ENCODE data around the gene IFT20.

Gene IFT20, protein sequence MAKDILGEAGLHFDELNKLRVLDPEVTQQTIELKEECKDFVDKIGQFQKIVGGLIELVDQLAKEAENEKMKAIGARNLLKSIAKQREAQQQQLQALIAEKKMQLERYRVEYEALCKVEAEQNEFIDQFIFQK

DNA sequence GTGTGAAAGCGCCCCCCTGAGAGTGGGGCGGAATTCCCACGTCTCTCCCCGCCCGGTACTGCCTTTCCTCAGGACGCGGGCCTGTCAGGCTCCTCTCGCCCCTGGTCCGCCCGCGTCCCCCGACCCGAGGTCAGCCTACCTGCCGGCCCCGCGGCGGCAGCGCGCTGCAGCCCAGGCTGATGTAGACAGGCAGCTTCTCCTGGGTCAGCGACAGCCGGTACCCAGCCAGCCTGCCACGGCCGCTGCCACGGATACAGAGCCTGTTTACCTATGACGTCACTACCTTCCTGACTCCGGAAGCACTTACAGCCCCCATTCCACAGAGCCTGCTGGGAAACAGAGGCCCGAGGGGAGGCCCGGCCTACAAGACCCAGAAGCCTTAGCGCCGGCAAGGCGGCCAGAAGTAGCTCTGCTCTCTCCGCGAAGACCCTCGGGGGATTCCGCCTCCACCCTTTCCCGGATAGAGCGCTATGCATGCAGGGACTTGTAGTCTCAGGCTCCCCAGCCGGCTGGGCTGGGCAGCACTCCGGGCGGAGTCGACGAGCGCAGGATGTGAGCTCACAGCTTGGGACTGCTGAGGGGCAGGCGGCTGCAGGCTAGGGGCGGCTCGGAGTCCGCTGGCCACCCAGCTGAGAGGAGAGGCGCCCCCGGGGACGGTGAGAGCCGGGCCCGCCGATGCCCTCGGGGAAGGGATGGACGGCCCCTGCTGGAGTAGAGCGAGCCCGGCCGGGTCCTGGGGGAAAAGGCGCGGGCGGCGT is at the start of gene IFT20, which contains the start of gene TNFAIP1:
TSS of gene IFT20 (minus strand) at position 272 of the 758 bp plus-strand sequence. CDS start 3,487 bp downstream, outside the sequence.
TSS of gene TNFAIP1 (plus strand) at position 561 of the 758 bp plus-strand sequence. CDS start 3,761 bp downstream, outside the sequence.
- DNase-seq: peak; percentile 100

DNA sequence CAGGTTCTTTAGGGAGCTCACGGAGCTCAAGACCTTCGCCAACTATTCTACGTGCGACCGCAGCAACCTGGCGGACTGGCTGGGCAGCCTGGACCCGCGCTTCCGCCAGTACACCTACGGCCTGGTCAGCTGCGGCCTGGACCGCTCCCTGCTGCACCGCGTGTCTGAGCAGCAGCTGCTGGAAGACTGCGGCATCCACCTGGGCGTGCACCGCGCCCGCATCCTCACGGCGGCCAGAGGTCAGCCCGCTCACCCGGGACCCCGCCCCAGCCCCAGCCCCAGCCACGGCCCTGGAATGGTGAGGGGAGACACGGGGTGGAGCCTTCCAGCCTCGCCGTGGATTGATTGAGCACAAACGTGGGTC is 49.7 kb upstream of the IFT20 start:
- no peak for DNase-seq

DNA sequence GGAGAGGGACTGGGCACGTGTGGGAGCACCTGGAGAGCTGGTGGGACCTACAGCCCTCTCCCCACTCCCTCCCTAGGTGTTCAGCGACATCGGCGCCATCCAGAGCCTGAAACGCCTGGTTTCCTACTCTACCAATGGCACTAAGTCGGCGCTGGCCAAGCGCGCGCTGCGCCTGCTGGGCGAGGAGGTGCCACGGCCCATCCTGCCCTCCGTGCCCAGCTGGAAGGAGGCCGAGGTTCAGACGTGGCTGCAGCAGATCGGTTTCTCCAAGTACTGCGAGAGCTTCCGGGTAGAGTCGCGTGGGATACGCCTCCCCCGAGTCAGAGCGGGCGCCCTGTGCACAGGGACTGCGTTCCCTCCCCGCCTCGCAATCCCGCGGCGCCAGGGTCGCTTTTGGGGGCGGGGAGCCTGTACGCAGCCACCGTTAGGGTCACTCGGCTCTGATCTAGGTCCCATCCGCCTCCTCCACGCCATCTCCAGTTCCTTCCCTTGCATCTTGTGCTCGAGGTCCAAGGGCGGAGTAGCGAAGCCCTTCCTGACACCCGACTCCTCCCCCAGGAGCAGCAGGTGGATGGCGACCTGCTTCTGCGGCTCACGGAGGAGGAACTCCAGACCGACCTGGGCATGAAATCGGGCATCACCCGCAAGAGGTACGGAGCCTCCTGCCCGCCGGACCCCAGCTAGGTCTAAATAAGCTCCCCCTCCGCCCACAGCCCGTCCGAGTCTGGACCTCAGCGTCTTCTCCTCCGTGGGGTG is 49.2 kb upstream of the IFT20 start:
- DNase-seq: no peak

DNA sequence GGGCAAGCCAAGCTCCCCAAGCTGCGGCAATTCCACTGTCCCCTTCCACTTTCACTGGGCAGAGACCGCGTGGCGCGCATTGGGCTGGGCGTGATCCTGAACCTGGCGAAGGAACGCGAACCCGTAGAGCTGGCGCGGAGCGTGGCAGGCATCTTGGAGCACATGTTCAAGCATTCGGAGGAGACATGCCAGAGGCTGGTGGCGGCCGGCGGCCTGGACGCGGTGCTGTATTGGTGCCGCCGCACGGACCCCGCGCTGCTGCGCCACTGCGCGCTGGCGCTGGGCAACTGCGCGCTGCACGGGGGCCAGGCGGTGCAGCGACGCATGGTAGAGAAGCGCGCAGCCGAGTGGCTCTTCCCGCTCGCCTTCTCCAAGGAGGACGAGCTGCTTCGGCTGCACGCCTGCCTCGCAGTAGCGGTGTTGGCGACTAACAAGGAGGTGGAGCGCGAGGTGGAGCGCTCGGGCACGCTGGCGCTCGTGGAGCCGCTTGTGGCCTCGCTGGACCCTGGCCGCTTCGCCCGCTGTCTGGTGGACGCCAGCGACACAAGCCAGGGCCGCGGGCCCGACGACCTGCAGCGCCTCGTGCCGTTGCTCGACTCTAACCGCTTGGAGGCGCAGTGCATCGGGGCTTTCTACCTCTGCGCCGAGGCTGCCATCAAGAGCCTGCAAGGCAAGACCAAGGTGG is 46.0 kb upstream of the IFT20 start:
- no peak for DNase-seq

DNA sequence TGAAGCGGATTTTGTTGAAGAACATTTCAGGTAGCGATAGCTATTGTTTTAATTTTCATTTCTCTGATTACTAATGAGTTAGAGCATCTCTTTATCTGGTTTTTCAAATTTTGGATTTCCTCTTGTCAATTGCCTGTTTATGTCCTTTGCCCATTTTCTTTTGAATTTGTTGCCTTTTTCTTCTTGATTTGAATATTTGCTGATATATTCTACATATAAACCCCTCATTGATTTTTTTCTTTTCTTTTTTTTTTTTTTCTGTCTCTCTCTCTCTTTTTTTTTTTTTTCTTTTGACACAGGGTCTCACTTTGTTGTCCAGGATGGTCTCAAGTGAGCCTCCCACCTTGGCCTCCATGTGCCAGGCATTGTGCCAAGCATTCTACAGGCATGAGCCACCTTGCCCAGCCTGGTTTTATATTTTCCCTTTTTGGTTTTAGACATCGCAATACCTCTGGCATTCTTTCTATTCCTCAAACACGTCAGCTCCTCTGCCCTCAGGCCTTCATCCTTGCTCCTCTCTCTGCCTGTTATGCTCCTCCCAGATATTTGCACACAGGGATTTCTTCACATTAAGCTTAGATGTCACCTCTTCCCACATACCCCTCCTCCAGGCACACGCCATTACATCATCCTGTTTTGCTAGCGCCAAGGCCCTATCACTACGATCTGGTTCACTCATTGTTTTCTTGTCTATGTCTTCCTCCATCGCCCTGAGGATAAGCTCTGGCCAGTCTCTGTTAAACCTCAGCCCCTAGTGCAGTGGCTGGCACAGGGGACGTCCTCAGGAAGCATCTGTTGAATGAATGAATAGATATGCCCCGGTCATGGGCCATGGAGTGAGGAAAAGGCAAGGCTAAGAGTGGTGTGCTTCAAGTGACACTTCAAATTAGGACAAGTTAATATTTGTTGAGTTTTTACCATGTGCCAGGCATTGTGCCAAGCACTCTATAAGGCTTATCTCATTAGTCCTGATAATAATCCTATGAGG is 44.8 kb upstream of the IFT20 start:
- DNase-seq: peak; percentile 35

DNA sequence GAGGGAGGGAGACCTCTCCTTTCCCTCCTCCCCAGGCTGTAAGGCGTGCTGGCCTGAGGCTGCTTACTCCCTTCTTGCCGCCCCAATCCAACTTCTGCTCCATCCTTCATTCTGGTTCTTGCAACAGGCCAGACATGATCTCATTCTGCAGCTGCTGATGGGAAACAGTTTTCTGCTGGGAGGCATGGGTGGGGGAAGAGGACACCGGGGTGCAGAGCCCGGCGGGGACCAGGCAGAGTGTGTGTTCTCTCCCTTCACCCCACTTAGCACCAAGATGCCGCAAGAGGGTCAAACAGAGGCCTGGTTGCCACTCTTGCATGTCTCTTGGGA is 37.6 kb upstream of the IFT20 start:
- DNase-seq: no peak

DNA sequence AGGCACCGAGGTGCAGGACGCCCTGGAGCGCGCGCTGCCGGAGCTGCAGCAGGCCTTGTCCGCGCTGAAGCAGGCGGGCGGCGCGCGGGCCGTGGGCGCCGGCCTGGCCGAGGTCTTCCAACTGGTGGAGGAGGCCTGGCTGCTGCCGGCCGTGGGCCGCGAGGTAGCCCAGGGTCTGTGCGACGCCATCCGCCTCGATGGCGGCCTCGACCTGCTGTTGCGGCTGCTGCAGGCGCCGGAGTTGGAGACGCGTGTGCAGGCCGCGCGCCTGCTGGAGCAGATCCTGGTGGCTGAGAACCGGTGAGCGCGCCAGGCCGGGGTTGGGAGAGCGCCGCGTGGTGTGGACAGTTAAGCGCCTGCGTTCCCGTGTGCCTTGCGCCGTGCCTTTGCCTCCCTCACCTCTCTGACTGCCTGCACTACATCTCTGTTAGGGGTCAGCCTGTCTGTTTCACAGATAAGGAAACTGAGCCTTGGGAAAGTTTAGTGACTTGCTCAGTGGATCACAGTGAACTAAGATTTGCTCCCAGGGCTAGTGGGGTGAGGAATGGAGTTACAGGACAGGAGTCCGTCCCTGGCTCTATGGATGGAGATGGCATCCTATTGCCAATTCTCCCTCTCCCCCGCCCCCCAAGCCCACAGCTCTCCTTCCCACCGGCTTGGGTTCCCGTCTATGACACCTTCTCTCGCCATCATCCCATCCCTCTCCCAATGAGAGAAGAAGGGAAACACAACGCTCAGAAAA is 37.1 kb upstream of the IFT20 start:
- DNase-seq: peak; percentile 34

DNA sequence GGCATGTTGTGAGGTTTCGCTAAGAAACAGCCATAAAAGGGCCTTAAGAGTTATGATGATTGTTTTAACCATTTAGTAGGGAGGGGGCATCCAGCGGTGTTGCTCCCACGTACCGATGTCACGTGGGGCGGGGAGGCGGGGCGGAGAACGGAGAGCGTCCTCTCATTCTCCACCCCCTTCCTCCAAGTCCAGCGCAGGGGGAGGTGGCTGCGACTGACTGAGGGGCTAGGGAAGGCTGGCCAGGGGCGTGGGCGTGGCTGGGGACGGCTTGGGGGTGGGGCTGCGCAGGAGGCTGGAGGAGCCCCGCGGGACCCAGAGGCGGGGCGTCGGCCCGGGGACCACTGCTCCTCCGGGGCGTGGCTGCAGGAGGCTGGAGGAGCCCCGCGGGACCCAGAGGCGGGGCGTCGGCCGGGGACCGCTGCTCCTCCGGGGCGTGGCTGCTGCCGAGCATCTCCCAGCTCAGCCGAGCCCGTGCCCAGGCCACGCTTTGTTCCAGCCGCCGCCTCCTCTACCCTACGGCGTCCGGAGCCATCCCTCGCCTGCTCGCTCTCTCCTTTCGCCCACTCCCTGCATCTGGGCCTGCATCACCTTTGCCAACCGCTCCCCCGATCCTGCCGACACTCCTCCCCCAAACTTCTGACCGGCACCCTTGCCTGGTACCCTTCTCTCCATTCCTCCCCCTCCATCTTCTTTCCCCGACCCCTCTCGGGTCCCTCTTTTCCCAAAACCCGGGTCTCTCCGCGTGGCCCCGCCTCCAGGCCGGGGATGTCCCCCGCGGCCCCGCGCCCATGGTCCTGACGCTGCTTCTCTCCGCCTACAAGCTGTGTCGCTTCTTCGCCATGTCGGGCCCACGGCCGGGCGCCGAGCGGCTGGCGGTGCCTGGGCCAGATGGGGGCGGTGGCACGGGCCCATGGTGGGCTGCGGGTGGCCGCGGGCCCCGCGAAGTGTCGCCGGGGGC is 36.3 kb upstream of the IFT20 start, which contains the start of gene SARM1:
TSS of gene SARM1 (plus strand) at position 450 of the 958 bp plus-strand sequence. CDS start at position 789, 339 bp downstream.
- DNase-seq: peak; percentile 92

DNA sequence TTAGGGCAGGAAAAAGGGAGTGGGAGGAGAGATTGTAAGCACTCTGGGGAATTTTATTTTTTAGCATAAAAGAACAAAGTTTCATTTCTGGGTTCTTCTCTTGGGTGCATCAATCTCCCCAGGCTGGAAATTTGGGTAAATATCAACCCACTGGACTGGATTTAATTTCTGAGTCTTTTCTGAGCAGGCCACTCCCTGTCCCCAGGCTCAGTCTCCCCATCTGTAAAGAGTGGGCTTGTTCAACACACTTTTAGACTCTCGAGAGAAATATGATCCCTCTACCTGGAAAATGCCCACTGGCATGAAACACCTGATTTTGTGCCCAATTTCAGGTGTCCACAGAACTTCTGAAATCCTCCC is 35.5 kb upstream of the IFT20 start:
- DNase-seq: no peak

DNA sequence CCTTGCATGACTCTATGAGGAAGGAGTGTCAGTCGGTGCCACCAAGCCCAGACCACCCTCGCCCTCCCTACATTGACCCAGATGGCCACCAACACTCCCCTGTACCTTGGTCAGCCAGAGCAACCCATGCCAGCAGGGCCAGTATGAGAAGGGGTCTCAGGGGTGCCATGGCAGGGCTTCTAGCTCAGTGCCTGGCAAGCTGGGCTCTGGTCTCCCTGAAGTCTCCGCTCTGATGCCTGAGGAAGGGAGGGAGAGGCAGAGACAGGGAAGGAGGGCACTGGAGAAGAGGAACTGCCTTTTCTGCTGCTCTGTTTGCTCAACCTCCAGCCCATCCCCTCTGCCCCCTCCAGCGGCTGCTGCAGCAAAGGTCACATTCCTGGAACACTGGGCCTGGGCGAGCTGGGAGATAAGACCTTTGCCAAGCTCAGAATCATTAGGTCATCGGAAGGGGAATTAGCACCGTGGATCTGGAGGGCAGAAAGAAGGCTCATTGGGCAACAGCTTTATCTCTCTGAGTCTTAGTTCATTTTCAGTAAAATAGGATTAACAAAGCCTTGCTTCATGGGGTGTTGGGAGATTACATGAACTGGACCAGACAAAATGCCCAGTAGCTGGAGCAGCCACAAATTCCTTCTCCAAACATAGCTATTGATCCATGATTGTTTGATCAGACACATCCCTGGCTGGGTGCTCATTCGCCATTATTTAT is 34.9 kb upstream of the IFT20 start, which contains the start of gene VTN:
TSS of gene VTN (minus strand) at position 273 of the 709 bp plus-strand sequence. CDS start at position 169, 104 bp downstream.
- DNase-seq: no peak

DNA sequence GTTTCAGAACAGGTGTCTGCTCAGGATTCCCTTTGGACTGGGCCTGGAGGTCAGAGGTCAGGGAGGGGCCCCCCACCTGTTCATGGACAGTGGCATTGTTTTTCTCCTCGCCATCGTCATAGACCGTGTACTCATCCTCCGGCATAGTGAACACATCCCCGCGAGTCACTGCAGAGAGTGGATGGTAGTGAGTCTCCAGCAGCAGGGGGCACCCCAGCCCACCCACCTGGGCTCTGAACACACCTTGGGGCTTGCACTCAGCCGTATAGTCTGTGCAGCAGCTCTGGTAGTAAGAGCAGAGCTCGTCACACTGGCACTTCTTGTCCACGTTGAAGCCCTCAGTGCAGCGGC is 34.4 kb upstream of the IFT20 start:
- no peak for DNase-seq

DNA sequence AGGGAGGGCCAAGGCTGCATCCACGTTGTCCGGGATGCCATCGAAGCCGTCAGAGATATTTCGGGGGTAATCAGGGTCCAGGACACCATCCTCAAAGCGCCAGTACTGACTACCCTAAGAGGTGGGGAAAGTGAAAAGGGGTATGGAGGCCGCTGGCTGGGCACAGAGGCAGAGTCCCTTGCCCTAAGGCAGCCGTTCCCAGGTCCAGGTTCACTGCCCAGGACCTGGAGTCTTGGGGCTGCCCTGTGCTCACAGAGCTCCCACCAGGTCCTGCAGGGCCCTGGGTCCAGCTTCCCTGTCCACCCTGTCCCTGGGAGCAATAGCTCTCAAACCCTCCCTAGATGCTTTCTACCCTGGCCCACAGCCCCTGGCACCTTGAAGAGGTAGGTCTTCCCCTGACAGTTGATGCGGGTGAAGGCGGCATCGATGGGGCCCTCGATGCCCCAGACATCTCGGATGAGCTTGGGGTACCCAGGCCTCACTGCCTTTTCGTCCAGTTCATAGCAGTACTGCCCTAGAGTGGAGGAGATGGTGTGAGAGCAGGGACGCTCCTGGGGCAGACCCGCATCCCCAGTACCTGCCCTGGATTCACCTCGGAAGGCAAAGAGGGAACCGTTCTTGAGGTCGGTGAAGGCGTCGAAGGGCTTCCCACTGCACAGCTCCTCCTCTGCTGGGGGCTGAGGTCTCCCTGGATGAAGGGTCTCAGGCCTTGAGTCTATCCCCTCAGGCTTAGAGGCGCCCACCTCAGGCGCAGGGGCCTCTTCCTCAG is 33.8 kb upstream of the IFT20 start:
- DNase-seq: no peak

DNA sequence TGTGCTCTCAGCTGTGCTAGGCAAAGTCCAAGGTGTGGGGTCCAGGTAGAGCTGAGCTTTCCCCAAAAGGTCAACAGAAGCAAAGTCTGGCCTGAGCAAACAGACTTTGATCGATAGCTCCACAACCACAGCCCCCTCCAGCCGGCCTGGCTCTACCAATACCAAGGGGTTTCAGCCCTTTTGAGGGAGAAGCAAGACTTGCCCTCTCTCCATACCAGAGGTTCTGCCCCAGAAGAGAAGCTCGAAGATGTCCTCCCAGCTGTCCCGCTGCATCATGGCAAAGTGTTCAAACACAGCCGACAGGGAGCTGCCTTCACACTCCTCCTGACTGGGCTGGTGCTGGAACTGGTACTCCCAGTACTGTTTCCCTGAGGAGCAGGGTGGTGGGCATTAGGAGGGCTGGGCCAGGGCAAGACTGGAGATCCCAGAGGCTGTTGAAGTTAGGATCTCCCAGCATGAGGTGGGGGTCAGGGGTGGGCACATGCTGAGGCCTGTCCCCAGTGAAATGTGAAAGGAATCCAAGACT is 33.1 kb upstream of the IFT20 start:
- no peak for DNase-seq

DNA sequence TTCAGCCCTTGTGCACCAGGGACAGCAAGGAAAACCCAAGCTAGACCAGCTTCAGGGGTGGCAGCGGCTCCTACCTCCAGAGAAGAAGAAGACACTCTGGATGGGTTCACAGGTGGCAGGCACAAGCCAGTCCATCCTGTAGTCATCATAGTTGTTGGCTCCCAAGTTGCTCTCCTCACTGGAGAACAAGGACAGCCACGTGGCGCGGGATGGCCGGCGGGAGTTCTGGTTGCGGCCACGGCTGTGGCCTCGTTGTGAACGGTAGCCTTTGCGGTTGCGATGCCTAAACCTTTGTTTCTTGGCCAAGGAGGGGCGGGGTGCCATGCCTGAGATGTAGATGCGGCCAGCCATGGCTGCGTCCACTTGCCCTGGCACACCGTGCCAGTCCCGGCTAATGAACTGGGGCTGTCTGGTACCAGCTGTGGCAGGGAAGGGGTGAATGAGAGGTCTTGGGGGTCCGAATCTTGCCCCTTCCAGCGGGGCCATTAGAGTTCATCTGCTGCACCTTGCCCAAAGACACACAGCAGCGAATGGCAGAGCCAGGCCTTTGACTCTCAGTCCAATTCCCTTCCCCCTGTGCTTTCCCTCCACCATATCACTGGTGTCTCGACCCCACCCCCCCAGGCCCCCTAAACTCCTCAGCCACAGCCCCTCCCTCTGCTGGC is 32.5 kb upstream of the IFT20 start:
- DNase-seq: no peak

DNA sequence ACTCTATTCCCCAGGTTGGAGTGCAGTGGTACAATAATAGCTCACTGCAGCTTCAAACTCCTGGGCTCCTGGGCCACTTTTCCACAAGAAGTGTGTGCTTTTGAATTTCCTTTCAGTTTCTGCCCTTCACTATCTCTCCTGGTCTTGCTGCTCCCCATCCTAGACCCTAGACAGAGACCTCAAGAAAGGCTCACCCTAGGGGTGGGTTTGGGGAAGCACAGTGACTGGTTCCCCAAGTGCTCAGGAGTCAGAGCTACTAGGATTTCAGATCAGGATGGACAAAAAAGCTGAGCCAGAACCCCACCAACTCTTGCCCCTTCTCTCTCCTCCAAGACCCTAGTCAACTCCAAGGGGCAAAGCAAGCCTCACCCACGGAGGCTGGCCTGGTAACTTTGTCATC is 31.3 kb upstream of the IFT20 start:
- DNase-seq: no peak

DNA sequence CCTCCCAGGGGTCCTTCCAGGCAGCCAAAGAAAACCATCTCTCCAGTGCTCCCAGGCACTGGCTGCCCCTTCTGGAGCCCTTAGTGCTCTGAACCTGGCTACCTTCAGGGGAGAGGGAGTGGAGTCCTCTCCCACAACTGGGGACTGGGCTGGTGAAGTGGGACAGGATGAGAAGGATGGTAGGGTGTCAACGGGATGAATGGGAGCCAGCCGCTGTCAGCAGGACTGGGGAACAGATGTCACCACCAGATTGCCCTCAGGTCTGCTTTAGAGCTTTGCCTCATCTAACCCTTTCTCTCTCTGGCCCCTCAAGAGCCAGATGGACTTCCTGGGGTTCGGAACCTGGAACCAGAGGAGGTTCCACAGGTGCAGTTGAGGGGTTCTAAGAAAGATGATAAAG is 30.2 kb upstream of the IFT20 start:
- no peak for DNase-seq

DNA sequence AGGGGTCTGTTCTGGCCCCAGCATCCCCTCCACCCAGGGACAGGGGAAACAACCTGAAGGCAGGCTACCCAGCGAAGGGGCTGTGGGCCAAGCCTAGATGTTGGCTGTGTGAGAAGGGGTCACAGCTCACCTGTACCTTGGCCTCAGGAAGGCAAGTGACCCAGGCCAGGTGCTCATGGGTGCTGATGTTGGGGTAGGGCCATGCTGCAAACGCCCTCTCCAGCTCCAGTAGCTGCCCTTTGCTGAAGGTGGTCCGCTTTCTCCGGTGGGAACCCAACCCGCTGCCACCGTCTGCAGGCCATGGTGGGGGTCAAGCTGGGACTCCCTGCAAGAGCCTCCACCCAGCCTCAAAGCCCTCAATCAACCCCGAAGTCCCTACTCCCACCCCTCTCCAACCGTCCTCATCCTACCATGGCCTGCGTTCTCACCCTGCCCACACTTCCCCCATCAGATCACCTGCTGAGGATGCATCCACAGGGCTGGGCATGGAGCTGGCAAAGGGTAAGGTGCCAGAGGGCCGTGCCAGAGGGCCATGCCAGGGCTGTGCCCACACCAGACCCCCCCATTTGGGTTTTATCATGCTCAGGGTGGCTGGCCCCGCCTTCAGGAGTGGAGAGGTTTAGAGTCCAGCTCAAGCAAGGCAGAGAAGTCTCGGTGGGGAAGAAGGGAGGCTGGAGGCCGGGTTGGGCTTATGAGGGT is 29.5 kb upstream of the IFT20 start, which contains the start of gene SEBOX:
TSS of gene SEBOX (minus strand) at position 535 of the 699 bp plus-strand sequence. CDS start at position 487, 48 bp downstream.
- DNase-seq: no peak

Data from fibroblast of skin of right biceps (primary cell).